OCI-LY1 (cell line): ENCODE data around the gene SMC6.

Experiments
- EZH2 ChIP-seq: fragments of 200-600 bp; sonication (generic), shearing (Covaris generic); IDR thresholded peaks from 2 replicates; pipeline ENCODE4 v1.8.0; 2017; ENCODE audit warnings: borderline replicate concordance, mixed run types, mild to moderate bottlenecking, antibody characterized with exemption, low read length, moderate library complexity, mixed read lengths
- TF ChIP-seq, protein P1 (sequence below): fragments of 200-600 bp; sonication (generic), shearing (Covaris generic); IDR thresholded peaks from 2 replicates; pipeline ENCODE4 v1.5.1; 2017; ENCODE audit warnings: mild to moderate bottlenecking, antibody characterized with exemption, low read length, moderate library complexity, mixed read lengths

DNA sequence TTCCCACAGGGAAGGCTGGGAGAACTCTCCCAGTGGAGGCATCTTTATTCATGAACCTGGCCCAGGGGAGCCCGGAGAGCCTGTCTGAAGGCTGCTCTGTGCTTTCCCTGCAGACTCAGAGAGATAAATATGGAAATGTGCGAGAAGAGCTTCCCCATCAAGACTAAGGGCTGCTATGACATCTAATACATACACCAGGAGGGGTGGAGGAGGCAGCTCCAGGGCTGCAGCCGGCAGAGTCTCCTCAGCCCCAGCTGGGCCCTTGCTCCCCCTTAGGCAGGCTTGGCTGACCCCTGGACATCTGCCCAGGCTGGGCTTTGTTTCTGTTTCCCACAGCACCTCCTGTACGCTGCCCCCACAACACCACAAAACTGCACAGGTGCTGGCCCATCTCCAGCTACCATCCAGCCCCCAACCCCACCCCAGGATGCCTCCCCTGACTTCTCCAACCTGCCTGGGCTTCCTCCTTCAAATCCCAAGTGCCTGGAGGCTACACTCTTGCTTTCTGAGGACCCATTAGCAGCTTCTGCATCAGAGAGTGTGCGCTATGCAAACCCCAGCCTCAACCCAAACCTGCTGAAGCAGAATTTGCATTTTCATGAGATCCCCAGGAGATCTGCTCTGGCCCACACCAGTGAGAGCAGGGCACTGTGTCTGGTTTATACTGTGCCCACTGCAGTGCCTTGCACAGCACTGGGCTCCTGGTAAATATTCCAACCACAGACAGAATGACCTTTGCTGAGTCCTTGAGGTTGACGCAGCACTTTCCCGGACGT is 116.3 kb downstream of the SMC6 start:
- TF ChIP-seq, protein P1, sequence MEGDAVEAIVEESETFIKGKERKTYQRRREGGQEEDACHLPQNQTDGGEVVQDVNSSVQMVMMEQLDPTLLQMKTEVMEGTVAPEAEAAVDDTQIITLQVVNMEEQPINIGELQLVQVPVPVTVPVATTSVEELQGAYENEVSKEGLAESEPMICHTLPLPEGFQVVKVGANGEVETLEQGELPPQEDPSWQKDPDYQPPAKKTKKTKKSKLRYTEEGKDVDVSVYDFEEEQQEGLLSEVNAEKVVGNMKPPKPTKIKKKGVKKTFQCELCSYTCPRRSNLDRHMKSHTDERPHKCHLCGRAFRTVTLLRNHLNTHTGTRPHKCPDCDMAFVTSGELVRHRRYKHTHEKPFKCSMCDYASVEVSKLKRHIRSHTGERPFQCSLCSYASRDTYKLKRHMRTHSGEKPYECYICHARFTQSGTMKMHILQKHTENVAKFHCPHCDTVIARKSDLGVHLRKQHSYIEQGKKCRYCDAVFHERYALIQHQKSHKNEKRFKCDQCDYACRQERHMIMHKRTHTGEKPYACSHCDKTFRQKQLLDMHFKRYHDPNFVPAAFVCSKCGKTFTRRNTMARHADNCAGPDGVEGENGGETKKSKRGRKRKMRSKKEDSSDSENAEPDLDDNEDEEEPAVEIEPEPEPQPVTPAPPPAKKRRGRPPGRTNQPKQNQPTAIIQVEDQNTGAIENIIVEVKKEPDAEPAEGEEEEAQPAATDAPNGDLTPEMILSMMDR: no peak
- no peak for TF ChIP-seq EZH2
